Stimulated activated CD4-positive, alpha-beta T cell treated with anti-CD3 and anti-CD28 coated beads, Interleukin-12 subunit alpha, Interleukin-12 subunit beta, amount 100 ng/mL, for 24 hours (primary cell): ENCODE data around the gene BMAL2.

Source experiments
- DNase-seq, 2 experiments: peaks; one replicate each; pipeline ENCODE4 v3.0.0-alpha.2; 2020; ENCODE audit warnings: low read depth in 2 of 2

Gene BMAL2

GRCh38 chr12:27319848-27320247 is 12.8 kb upstream of the BMAL2 start:
- no peak for DNase-seq

DNA sequence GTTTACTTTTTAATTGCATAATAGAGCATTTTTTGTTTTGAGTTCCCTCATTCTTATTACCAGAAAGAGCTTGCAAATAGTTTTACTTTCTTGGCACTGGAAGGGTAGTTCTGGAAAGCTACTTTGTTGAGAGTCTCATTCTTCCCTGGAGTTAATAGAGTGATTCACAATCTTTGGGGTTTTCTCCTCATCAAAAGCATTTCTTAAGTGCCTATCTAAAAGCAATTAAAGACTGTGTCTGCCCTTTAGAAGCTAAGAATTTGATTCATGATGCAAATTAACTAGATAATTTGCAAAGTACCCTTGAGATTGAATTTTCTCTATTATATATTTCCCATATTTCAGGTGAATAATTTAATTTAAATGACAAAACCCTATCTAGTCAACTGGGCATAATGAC is 8.1 kb upstream of the BMAL2 start:
- no peak for DNase-seq

DNA sequence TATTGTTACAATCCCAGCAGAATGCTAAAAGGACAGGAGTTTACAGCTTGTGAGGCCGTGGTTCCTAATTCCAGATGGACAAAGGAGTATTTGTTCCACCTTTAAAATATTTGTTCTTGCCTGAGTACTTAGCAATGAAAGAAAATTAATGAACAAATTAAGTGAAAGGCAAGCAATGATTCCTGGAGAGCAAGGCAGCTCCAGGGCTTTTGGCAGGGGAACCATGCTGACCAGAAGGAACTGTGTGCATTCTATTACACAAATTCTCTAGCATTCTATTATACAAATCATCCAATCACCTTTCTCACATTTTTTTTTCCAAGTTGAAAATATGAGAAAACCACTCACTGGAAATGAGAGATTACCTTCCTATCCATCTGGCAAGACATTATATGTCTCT is 1.8 kb upstream of the BMAL2 start:
- no peak for DNase-seq

DNA sequence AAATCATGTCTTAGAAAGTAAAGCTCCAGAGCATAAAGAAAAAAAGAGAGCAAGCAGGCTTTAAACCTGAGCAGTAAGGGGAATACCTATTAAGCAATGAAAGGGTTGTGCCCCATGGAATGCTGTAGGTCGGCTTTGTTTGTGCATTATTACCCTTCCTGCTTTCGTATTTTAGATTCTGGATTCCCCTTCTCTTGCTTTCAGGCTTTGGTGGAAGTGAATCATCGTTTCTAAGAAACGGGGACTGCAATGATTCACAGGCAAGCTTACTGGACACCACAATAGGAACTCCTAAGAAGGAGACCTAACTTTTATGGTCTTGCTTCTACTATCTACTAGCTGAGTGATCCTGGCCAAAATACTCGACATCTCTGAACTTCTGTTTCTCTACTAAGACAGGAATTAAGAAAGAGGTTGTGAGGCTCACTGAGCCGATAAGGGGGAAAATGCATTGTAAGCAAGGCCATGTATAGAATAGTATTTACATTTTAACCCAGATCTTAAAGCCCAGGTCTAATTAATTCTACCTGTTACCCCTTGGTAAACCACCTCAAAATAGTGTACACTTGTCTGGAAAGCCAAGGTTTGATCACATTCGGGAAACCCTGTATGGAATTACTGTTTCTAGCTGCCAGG is 1.2 kb upstream of the BMAL2 start:
- DNase-seq: no peak

GRCh38 chr12:27331927-27332324 is 710 bp upstream of the BMAL2 start:
- DNase-seq: no peak

DNA sequence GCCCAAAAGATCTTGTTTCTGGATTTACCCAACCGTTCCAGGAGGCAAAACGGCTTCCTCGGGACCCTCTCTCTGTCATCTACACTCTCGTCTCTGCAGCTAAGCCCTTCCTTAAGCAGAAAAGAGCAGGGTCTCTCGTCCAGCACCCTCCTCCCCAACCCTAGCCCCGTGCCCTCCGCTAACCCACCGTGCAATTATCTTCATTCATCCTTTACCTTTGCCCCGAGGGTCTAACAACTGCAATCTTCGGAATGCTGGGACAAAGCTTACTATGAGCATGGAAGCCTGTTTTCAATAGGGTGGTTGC is 276 bp upstream of the BMAL2 start:
- no peak for DNase-seq

GRCh38 chr12:27333403-27334009 is 870 bp downstream of the BMAL2 start:
- DNase-seq: peak; percentile 17 to 24

DNA sequence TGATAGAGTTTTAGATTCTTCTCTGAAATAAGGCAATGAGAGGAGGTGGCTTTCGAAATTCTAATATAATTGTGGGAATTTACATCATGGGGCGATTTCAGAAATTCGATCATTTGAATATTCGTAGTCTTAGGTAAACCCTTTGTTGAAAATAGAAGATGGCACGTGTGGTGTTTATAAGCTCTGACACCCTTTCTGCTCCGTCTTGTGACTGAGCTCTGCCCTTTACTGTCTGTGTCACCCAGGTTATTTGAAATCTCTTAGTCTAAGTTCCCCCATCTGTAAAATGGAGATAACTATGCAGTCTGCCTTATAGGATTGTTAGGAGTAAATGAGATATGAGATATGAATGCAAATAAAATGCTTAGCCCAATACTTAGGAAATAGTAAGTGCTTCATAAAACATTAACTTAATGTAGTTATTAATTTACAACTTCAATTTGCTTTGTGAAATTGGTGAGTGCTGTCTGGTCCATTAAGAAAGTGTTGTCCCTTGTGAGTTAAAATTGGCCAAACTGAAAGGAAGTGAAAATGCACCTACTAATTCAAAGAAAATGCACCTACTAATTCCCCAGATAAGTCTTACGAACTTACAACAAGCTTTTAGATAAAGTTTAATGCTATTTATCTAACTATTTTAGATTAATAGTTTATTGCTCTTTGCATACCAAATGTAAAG is 1.5 kb downstream of the BMAL2 start:
- DNase-seq: no peak

DNA sequence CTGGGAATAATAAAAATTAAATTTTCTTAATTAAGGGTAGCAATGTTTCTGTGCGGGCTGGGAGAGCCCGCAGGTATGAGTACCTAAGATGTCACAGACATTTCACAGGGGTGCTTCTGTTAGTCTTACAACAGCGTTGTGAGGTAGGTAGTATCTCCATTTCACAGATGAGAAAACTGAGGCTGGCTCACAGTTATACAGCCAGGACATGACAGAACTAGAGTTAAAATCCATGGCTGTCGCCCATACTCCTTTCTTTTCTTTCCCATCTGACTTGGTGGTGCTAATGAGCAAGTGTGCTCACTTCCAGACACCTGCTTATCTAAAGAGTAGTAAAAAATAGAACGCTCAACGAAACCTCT is 2.1 kb downstream of the BMAL2 start:
- DNase-seq: no peak

DNA sequence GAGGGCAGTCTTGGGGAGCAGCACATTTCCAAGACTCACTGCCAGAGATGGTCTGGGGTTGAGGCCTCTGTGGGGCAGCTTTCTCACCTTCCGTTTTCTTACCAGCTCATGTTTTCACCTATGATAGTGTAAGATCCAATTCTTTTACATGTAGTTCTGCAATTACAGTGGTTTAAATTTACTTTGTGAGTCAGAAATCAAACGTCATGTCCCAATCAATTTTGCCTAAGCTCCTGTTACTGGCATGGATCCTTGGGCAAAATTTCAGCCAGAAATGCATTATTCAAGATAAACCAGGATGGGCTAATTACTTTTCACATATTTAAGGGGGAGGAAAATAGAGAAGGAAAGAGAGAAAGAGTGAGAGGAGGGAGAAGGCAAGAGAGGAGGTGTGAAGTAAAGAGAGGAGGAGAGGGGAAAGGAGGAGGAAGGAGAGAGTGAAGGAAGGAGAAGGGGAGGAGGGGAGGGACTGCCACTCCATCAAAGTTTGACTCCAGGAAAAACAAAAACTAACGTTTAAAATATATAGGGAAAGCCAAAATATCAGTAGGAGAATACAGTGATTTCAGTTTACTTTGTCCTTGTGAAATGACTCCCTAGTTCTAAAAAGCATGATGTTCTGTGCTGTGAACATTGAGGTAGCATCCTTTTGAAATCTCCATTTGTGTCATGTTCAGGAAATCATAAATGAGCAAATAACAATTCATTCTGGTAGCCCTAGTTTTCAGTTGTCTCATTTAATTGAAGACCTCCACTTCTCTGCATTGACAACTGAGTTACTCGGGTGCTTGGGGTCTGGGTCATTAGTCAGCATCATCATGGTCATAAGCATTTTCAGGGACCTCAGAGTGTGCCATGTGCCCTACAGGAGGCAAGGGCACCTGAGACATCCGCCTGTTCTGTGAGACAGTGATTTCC is 3.0 kb downstream of the BMAL2 start:
- no peak for DNase-seq

- DNase-seq: no peak
Measured at GRCh38 chr12:27336282-27336653, 3.6 kb downstream of the BMAL2 start.

GRCh38 chr12:27337376-27337775 is 4.7 kb downstream of the BMAL2 start:
- no peak for DNase-seq

DNA sequence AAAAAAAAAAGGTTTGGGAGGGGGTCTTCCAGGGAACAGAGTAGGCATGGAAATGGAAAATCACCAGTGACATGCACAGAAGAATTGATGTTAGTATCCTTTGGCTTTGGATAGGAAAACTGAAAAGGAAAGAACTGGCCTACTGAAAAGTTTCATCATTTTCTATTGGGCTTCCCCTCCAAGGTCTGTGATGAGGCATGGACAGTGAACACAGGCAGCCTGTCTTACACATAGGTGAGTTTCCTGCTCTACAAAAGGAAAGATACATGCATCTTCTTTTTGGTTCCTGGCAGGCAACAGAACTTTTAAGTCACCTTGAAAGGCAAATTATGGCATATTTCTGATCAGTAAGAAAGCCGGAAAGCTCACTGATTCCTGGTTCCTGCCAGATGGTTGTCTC is 5.8 kb downstream of the BMAL2 start:
- no peak for DNase-seq

- no peak for DNase-seq
Measured at GRCh38 chr12:27340971-27341370, 8.3 kb downstream of the BMAL2 start.

DNA sequence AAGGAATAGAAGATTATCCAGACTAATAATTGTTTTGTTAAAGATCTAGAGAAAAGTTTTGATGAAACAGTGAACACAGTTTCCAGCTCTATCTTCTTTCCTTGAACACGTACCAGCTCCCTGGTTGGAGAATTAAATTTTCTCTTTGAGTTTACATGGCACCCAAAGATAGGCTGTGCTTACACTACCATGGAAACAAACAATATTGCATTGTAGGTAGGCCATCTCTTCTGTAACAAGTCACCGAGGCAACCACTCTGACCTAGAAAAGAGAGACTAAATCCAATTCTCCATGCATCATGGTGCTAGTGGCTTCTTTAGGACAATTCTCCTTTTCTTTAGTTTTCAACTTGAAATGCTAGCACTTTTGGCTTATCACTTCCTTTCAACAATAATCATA is 9.9 kb downstream of the BMAL2 start:
- DNase-seq: no peak

DNA sequence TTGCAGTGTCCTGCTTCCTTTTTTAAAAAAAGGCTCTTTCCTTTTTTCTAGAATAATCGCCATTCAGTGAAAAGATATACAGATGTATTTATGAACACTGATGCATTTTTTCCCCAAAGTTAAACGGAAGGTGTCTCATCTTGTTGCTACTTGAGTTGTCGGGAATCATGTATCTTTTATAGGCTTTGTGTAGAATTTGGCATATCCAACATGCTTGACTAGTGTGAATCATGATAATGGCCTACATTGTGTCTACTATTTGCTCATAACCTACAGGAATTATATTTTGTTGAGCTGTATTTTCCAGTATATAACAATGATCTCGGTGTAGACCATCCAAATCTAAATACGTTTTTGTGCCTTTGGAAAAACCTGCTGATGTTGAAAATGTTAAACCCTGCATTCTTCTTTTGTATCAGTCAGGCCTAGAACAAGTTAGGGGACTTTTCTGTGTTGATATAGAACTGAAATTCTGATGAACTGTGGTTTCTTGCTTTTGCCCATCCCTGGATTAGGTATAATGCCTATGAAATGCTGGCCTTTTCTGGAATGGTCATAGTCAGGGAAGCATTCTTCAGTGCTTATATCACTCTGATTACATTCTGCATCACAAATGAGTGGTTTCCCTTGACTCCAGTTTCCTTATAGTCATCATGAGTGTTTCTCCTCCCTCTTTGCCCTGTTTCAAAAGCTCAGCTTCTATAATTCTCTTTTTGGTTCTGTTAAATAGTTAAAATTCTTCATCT is 10.8 kb downstream of the BMAL2 start:
- DNase-seq: no peak

- DNase-seq: no peak
Measured at GRCh38 chr12:27344246-27344645, 11.6 kb downstream of the BMAL2 start.

- no peak for DNase-seq
Measured at GRCh38 chr12:27344760-27345159, 12.1 kb downstream of the BMAL2 start.

DNA sequence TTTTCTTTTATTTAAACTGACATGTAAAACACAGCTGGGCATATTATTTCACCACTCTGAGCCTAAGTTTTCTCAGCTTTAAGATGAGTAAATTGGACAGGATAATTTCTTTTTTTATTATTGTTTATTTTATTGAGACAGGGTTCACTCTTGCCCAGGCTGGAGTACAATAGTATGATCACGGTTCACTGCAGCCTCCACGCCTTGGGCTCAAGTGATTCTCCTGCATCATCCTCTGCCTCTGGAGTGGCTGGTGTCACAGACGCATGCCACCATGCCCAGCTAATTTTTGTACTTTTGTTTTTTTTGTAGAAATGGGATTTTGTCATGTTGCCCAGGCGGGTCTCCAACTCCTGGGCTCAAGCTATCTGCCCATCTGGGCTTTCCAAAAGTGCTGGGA is 12.7 kb downstream of the BMAL2 start:
- no peak for DNase-seq

DNA sequence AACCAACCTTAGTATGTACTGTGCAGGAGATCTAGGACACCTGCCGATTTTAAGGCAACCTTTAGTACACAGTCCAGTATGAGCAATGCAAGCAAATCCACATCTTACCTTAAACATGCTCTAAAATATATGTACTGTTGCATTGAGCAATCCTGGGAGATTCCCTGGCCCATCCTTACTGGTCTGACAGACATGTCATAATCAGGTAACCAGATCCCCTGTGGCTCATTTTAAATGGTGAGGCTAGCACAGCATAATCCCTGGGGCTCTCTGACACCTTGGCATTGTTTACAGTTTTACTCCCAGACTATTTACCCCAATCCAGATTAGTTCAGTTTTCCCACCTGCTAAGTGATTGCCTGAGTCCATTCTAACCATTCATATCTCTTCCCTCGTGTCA is 15.1 kb downstream of the BMAL2 start:
- DNase-seq: no peak

GRCh38 chr12:27351476-27351875 is 18.8 kb downstream of the BMAL2 start:
- DNase-seq: no peak

DNA sequence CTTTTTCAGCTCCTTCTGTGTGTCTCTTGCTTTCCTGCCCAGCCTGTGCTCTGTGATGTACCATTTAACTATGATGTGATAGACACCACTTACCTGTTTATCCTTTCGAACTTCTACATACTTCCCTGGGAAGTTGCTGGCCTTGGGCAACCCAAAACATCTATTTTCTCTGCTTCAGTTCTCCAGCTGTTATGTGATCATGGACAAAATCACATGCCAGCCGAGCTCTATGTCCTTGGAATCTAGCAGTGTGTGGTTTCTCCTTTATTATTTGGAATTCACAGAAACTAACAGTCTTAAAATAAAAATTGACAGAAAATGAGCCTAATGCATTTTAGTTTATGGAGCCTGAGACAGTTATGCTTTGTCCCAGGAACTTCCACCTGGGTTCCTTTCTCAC is 22.9 kb downstream of the BMAL2 start:
- DNase-seq: no peak
